Hippocampal formation (tissue), 2 donors: Measurements from ENCODE around the gene UBXN2A.

Experiments used
- DNase-seq, 2 donors: peaks; one replicate each; lab custom pipeline; 2025; lab: John Stamatoyannopoulos, UW

Gene UBXN2A

DNA sequence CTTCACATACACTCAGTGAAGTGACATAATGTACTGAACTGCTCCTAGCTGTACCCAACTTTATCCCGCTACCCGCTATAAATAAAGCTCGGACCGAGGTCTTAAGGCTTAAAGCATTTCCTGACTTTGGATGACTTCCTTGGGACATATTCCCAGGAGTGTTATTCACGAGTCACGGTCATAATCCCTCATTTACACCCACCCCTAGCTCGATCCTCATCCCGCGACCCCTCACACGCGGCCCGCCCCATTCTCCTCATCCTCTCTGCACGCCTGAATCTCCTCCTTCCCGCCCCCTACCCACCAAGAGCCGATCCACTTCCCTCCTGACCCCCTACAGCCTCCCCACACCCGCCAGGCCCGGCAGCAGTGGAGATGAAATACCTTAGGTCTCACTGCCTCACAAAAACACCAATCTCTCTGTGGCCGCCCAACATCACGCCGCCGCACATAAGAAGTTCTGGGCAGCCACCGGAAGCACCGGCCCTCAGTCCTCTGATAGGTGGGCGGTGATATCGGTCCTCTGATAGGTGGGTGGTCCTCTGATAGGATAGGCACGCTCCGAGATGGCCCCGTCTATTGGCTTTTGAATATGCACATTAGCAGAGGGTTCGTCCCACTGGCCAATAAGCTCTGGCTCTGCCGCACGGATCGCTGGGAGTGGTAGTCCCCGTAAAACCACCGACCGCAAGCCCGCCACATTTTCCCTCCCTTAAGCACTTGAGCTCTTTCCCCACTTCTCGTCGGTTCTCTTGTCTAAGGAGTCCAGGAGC, 106.9 kb downstream of the UBXN2A start, which contains the start of gene WDCP:
Gene WDCP, minus strand, starts transcription at position 462 of the 773 bp plus-strand sequence. CDS start 7,897 bp downstream, outside the sequence.
- DNase-seq, result peak; percentile 95 to 99

DNA sequence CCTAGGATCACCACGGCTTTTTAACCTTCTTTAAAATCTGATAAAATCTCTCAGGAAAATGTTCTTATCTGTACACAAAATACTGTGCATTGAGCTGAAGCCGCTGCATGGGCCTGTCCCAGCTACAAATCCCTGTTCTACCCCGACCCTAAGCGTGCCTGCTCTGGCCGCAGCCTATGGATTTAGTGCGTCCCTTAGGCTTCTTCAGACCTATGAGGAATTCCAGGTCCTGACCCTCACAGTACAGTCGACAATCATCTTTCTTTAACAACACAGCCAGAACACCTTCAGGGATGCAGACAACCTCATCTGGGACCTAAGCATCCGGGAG, 107.4 kb downstream of the UBXN2A start:
- no peak for DNase-seq

DNA sequence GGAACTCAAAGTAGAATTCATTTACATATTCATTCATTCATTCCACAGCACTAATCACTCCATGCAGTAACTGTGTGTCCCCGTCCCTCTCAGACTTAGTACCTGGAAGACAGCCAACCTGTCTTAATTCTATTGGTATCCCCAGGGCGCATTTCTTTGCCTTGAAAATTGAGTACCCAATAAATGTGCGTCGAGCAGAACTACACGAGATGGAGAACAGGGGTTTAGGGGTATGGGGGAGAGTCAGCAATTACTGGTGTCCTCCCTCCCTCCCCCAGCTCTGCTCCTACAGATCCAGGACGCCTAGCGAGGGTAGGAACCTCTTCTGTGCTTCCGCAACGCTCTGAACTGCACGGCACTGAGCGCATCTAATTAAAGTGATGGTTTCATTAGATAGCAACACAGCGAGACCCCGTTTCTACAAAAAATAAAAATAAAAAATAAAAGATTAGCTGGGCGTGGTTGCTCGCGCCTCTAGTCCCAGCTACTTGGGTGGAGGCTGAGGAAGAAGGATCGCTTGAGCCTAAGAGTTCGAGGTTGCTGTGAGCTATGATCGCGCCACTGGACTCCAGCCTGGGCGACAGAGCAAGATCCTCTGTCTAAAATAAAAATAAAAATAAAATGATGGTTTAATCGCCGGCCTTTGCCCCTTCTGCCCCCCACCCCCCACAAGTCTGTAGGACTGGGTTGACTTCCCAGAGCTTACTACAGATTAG, 108.7 kb downstream of the UBXN2A start:
- no peak for DNase-seq

DNA sequence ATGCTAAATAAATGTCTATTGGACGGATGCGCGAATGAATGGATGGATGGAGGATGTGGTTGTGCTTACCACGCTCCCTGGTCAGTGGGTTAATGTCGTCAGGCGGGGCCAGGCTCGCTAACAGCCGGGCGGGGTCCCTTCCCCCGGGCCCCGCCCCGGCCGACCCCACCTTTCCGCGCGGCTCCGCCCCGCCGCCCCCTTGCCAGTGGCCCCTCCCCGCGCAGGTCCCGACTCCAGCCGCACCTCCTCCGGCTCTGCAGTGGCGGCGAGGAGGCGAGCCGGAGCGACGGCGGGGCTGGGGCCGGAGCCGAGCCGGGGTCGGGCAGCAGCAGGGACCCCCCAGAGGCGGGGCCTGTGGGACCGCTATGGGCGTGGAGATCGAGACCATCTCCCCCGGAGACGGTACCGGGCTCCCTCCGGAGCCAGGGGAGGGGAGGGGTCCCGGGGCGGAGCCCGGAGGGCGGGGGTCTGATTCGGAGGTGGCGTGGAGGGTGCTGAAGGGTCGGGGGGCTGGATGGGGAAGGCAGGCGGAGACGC, 109.3 kb downstream of the UBXN2A start, which contains the start of gene FKBP1B:
Gene FKBP1B, plus strand, starts transcription at position 257 of the 537 bp plus-strand sequence. Its CDS starts 109 bp downstream, at position 366.
- DNase-seq, result peak in 1 of 2 donors; percentile 20

DNA sequence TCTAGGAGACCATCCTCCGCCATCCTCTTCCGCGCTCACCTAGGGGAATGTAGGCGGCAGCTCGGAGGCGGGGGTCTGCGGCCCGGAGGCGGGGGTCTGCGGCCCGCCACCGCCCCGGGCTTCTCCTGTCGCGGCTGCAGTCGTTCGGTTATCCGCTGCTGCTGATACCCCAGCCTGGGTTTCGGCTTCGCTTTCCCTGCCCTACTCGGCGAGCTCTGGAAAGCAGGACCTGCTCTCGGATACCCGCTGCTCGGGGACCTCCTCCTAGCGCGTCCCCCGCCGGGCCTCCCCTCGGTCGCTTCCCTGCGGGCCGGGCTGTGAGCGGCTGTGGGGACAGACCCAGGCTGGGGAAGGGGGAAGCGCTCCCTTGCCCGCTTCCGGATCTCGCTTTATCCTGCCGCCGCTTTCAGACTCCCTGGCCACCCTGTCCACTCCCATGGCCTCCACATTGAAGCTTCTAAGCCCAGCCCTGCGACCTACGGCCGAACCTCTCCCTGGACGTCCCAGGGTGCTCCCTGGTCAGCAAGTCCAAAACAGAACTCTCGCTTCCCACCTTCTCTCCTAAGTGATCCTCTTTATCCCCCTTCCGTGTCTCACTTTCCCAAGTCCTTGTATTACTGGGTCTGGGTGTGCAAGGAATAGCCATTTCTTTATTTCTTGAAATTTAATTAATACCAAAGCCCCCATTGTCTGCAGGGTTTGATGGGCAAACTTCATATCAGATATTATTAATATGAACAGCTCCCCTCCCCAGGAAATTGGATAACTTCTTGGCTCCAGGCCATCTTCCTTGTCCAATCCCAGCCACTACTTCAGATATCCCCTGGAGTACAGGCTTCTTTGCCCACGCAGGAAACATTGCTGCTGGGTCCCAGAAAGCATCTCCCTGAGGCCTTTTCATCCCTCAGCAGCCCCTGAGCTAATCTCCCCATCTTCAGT, 110.0 kb downstream of the UBXN2A start:
- peak in 1 of 2 donors; percentile 25 for DNase-seq

DNA sequence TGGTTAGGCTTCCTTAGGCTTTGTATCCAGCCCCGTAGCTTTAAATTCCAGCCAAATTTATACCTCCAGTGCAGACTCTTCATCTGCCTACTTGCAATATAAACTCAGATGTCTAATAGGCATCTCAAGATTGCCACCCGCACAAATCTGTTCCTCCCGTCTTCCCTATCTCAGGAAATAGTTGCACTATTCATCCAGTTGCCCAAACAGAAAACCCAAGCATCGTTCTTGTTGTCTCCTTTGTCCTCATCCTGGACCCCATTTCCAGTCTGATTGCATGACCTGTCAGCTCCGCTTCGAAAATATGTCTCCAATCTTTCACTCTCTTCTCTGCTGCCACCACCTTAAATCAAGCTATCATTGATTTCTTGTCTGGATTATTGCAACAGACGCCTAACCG, 111.6 kb downstream of the UBXN2A start:
- DNase-seq, result no peak

DNA sequence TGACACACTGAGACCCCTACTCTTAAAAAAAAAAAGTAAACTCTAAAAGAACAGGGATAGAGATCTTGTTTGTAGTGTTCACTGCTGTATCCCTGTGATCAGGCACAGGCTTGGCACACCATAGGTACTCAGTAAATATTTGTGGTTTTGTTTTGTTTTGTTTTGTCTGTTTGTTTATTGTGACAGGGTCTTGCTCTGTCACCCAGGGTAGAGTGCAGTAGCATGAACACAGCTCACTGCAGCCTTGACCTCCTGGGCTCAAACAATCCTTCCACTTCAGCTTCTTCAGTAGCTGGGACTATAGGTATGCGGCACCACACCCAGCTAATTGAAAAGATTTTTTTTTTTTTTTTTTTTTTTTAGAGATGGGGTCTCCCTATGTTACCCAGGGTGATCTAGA, 112.7 kb downstream of the UBXN2A start:
- no peak for DNase-seq
